DND-41 (cell line): ENCODE results near the gene GTPBP1.

ENCODE experiments used
- ATAC-seq: fragments of 200-7000 bp; cut with Tn5 transposase; 3 replicates; pipeline ENCODE4 v1.9.1; 2021; ENCODE audit warnings: low read depth; ENCODE audit not compliant: insufficient read depth
- DNase-seq: peaks from one replicate; pipeline ENCODE4 v3.0.0-alpha.2; 2020
- H2AFZ ChIP-seq: 2 replicates; pipeline ENCODE4 v1.6.0; 2012; ENCODE audit warnings: low read depth, low read length
- H3K27ac ChIP-seq: 2 replicates; pipeline ENCODE4 v1.5.1; 2012; ENCODE audit warnings: low read length, inconsistent platforms
- H3K27me3 ChIP-seq: fragments of 200-600 bp; sonication (generic); 2 replicates; pipeline ENCODE4 v1.6.0; 2012; ENCODE audit warnings: low read length, mild to moderate bottlenecking, inconsistent platforms; ENCODE audit not compliant: insufficient read depth, poor library complexity
- H3K36me3 ChIP-seq: 2 replicates; pipeline ENCODE4 v1.5.1; 2012; ENCODE audit warnings: low read length, inconsistent platforms; ENCODE audit not compliant: insufficient read depth
- H3K4me1 ChIP-seq: 2 replicates; pipeline ENCODE4 v1.5.1; 2012; ENCODE audit warnings: mild to moderate bottlenecking, low read length; ENCODE audit not compliant: insufficient read depth
- H3K4me2 ChIP-seq: 2 replicates; pipeline ENCODE4 v1.6.0; 2012; ENCODE audit warnings: mild to moderate bottlenecking, moderate library complexity, low read length, inconsistent platforms; ENCODE audit not compliant: insufficient read depth
- H3K4me3 ChIP-seq, 2 experiments: fragments of 200-600 bp in 1 of 2; shearing (Covaris generic) in 1 of 2; 2 replicates each; pipeline ENCODE4 v1.5.1; 2012 to 2016; ENCODE audit warnings: inconsistent platforms in 2 of 2, low read length in 2 of 2, mild to moderate bottlenecking in 2 of 2, low read depth in 1 of 2, moderate library complexity in 1 of 2
- H3K79me2 ChIP-seq: 2 replicates; pipeline ENCODE4 v1.6.0; 2012; ENCODE audit warnings: low read length, inconsistent platforms; ENCODE audit not compliant: insufficient read depth
- H3K9ac ChIP-seq: 2 replicates; pipeline ENCODE4 v1.6.0; 2012; ENCODE audit warnings: low read depth, mild to moderate bottlenecking, inconsistent platforms, low read length, moderate library complexity
- H3K9me3 ChIP-seq: 2 replicates; pipeline ENCODE4 v1.5.1; 2012; ENCODE audit warnings: low read length, moderate library complexity, mild to moderate bottlenecking, inconsistent platforms; ENCODE audit not compliant: insufficient read depth, severe bottlenecking
- H4K20me1 ChIP-seq: 2 replicates; pipeline ENCODE4 v1.6.0; 2012; ENCODE audit warnings: low read length; ENCODE audit not compliant: insufficient read depth
- CTCF ChIP-seq: IDR thresholded peaks from 2 replicates; pipeline ENCODE4 v1.5.1; 2012; ENCODE audit warnings: borderline replicate concordance, low read length, moderate library complexity, mild to moderate bottlenecking; ENCODE audit not compliant: poor library complexity, severe bottlenecking; ENCODE audit errors: extremely low read depth
- EZH2 ChIP-seq: IDR thresholded peaks from 3 replicates; pipeline ENCODE4 v1.6.1; 2012; ENCODE audit warnings: borderline replicate concordance, low read depth, mild to moderate bottlenecking, moderate library complexity, low read length, inconsistent platforms; ENCODE audit not compliant: severe bottlenecking

Gene GTPBP1

GRCh38 chr22:38715176-38715764, 9.5 kb downstream of the GTPBP1 start:
- peaks cover 81% of the 10 kb centered on the region for H3K79me2 ChIP-seq
- H3K9ac ChIP-seq, result no peak overlapping the region
- peaks cover 8% of the 10 kb centered on the region; the same call in 1 of the 2 replicates for H3K4me1 ChIP-seq
- H3K27ac ChIP-seq, result no peak overlapping the region
- peaks cover 59% of the 10 kb centered on the region for H4K20me1 ChIP-seq
- H3K4me3 ChIP-seq, result no peak overlapping the region
- H3K36me3 ChIP-seq, result peaks cover 71% of the 10 kb centered on the region
- TF ChIP-seq EZH2 (no peak), CTCF (no peak)
- no peak for ATAC-seq
- no peak overlapping the region for H2AFZ ChIP-seq
- no peak for DNase-seq
- H3K9me3 ChIP-seq, result no peaks in the 10 kb centered on the region
- H3K27me3 ChIP-seq, result no peaks in the 10 kb centered on the region
- H3K4me2 ChIP-seq, result no peak overlapping the region

GRCh38 chr22:38715852-38716251, 10.1 kb downstream of the GTPBP1 start:
- peaks cover 71% of the 10 kb centered on the region for H3K36me3 ChIP-seq

GRCh38 chr22:38716271-38716670, 10.5 kb downstream of the GTPBP1 start:
- Histone ChIP-seq H3K79me2 (peaks cover 71% of the 10 kb centered on the region), H3K4me1 (peaks cover 8% of the 10 kb centered on the region; the same call in 1 of the 2 replicates), H3K27me3 (no peaks in the 10 kb centered on the region), H3K27ac (no peak overlapping the region), H3K9me3 (no peaks in the 10 kb centered on the region), H4K20me1 (peaks cover 58% of the 10 kb centered on the region), H2AFZ (no peak overlapping the region), H3K4me2 (no peak overlapping the region), H3K9ac (no peak overlapping the region), H3K36me3 (peaks cover 70% of the 10 kb centered on the region), H3K4me3 (no peak overlapping the region)
- DNase-seq, result no peak
- TF ChIP-seq CTCF, result no peak
- TF ChIP-seq EZH2, result no peak
- no peak for ATAC-seq

More at GRCh38 chr22:38715852-38716251, 10.1 kb downstream of the GTPBP1 start:
- no peak overlapping the region for H2AFZ ChIP-seq
- peaks cover 59% of the 10 kb centered on the region for H4K20me1 ChIP-seq
- H3K4me3 ChIP-seq, result no peak overlapping the region
- H3K27me3 ChIP-seq, result no peaks in the 10 kb centered on the region
- peaks cover 75% of the 10 kb centered on the region for H3K79me2 ChIP-seq
- H3K9ac ChIP-seq, result no peak overlapping the region
- TF ChIP-seq EZH2 (no peak), CTCF (no peak)
- no peak overlapping the region for H3K27ac ChIP-seq
- DNase-seq (no peak), ATAC-seq (no peak)
- no peaks in the 10 kb centered on the region for H3K9me3 ChIP-seq
- H3K4me1 ChIP-seq, result peaks cover 8% of the 10 kb centered on the region; the same call in 1 of the 2 replicates
- no peak overlapping the region for H3K4me2 ChIP-seq

DNA sequence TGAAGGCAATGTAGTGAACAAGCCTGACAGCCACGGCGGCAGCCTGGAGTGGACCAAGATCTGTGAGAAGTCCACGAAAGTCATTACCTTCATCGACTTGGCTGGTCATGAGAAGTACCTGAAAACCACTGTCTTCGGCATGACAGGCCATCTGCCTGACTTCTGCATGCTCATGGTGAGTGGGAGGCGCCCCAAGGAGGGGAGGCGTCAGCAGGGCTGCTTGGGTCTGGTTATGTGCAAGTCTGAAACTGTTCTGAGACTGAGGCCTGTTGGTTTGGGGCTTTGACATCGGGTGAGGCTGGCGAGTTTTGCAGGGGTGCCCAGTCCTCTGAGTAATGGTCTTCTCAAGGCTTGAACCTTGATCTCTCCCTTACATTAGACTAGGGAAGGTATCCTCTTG, 11.1 kb downstream of the GTPBP1 start:
- TF ChIP-seq CTCF (no peak), EZH2 (no peak)
- ATAC-seq, result no peak
- peaks cover 65% of the 10 kb centered on the region for H3K79me2 ChIP-seq

More for the DNA sequence above, 11.1 kb downstream of the GTPBP1 start:
- Histone ChIP-seq H2AFZ (no peak overlapping the region), H3K36me3 (peaks cover 74% of the 10 kb centered on the region), H3K4me2 (no peak overlapping the region), H4K20me1 (peaks cover 55% of the 10 kb centered on the region), H3K27me3 (no peaks in the 10 kb centered on the region), H3K27ac (no peak overlapping the region), H3K9ac (no peak overlapping the region), H3K4me3 (no peak overlapping the region), H3K9me3 (no peaks in the 10 kb centered on the region), H3K4me1 (peaks cover 8% of the 10 kb centered on the region; the same call in 1 of the 2 replicates)
- no peak for DNase-seq
